Measurements from ENCODE around the gene MTF1.
"Not testable (repeated sequence)": the region's sequence is repeated elsewhere in the genome, so short reads cannot be mapped to it uniquely, and the experiment has no call there.

Gene MTF1

DNA sequence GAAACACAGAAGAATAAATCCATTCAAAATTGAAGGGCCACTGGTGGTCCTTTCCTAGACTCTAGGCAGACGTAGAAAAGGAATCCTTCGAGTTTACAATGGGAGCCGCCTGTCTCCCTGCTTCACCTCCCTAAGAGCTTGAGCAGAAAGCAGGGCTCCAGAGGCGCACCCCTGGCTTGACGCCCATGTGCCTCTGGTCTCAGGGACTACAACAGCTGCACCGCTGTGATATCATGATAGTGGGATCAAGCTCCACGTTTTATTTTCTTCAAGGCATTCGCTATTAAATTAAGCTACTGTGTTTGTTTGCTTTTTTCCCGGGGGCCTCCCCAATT, 52.2 kb downstream of the MTF1 start:
- DNase-seq (ENCODE audit: low read depth) = no peak
- H3K4me3 ChIP-seq (ENCODE audit: low read depth, low read length) = peak overlapping the region; percentile 93

DNA sequence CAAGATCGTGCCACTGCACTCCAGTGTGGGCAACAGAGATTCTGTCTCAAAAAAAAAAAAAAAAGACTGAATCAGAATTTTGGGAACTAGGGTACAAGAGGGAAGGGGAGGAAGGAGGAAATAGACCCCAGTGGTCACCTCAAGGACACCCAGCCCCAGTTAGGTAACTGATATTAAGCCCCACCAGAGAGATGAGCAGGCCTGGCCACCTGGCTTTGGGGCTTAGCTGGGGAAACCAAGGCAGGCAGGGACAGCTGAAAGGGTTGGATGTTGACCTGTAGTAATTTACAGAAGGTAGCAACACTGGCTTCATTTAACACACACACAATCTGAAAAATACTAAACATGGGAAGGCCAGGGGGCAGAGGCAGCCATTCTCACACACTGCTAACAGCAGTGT, 57.0 kb downstream of the MTF1 start:
- H3K4me3 ChIP-seq (ENCODE audit: low read depth, low read length) = no peak overlapping the region
- no peak for DNase-seq (ENCODE audit: low read depth)

GRCh38 chr1:37797750-37798345, 61.5 kb downstream of the MTF1 start:
- no peak for DNase-seq (ENCODE audit: low read depth)

DNA sequence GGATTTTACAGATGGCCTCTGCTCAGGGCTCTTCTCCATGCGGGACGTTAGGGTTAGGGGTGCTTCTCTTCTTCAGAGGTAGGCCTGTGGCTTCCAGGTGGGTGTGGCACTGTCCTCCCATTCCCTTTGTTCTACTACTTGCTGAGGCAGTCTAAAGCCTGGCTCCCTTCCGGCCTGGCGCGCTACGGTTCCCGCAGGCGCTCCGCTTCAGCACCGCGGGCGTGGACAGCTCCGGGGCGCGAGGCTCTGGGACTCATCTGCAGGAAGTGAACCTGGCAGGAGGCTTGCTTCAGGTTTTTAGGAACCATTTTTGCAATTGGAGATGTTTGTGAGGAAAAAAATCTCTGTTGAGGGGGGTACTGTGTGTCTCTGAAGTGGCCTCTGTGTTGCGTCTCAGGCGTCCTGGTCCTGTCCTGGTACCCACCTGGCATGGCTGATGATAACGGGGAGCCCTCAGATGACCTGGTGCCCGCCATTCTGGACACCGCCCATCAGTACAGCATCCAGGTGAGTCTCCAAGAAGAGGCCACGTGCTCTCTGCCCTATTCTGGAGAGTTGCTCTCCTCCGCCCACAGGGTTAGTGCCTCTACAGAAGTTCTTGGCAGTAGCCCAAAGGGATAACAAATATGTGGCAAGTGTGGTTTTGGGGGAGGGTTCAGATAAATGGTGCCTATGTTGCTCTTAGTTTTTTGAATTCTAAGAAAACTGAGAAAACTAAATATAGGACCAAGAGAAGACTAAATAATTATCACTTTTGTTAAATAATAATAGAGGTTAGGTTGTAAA, 63.9 kb downstream of the MTF1 start:
- no peak overlapping the region for H3K4me3 ChIP-seq (ENCODE audit: low read depth, low read length)
- no peak for DNase-seq (ENCODE audit: low read depth)

More at GRCh38 chr1:37797750-37798345, 61.5 kb downstream of the MTF1 start:
- no peak overlapping the region for H3K4me3 ChIP-seq (ENCODE audit: low read depth, low read length)

DNA sequence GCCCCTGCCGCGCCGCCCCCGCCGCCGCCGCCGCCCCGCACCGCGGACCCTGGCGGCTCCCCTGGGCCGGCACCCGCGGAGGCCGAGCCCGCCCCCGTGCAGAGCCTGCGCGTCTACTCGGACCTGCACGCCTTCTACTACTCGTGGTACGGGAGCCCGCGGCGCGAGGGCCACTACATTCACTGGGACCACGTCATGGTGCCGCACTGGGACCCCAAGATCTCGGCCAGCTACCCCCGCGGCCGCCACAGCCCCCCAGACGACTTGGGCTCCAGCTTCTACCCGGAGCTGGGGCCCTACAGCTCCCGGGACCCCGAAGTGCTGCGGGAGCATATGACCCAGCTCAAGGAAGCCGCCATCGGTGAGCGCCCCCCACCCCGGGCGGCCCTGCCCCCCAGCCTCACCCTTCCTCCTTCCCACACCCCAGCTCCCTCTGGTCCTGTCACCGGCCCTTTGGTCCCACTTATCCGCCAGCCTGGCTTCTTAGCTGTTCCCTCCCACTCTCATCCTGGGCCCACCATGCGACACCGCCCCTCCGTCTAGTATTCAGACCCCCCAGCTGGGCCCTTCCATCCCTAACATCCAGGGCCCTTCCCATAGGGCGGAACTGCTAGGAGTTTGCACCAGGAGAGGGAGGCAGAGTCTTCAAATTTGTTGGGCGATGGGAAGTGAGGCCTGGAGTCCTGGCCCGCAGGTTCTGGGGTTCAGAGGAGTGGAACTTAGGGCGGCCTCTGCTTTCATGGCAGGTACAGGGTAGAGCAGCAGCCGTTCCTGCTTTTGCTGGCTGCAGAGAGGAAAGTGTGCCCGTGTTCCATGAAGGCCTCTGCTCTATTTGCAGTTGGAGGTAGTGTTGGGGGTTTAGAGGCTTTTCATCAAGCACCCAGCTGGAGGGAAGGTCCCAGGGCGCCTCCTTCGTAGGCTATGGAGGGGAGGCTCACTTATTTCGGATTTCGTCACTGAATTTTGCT, 64.7 kb downstream of the MTF1 start:
- H3K4me3 ChIP-seq (ENCODE audit: low read depth, low read length) = peak overlapping the region; percentile 52
- DNase-seq (ENCODE audit: low read depth) = no peak

- H3K4me3 ChIP-seq (ENCODE audit: low read depth, low read length) = peak within 1 kb of the TSS; percentile 52
- no peak for DNase-seq (ENCODE audit: low read depth)
These were observed 65.5 kb downstream of the MTF1 start, which contains the start of gene MANEAL for GRCh38 chr1:37793773-37794371. Gene MANEAL, plus strand, starts transcription at chr1:37793847. Its CDS starts 336 bp downstream, at chr1:37794183.

- no peak for DNase-seq (ENCODE audit: low read depth)
- no peak overlapping the region for H3K4me3 ChIP-seq (ENCODE audit: low read depth, low read length)
These were observed 66.3 kb downstream of the MTF1 start for GRCh38 chr1:37792943-37793686.

DNA sequence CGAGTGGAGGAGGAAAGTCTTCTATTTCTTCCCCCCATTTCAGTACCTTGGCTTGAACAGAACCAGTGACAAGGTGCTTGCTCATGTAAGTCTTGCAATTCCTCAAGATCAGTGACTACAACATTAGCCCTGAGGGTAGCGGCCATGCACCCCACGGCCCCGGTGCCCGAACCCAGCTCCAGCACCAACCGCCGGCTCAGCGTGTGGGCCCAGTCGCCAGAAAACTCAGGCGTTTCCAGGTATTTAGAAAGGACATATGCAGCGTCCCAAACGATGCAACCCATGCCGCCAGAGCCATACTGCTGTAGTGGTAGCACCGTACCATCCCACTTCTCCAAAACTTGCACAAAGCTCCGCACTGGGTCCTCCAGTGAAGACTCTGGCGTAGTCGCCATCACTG, 76.9 kb downstream of the MTF1 start:
- no peak overlapping the region for H3K4me3 ChIP-seq (ENCODE audit: low read depth, low read length)
- DNase-seq (ENCODE audit: low read depth) = no peak

- H3K4me3 ChIP-seq (ENCODE audit: low read depth, low read length) = no peak overlapping the region
- no peak for DNase-seq (ENCODE audit: low read depth)
These were observed 80.7 kb downstream of the MTF1 start for GRCh38 chr1:37778654-37779053.

- H3K4me3 ChIP-seq (ENCODE audit: low read depth, low read length) = no peak overlapping the region
- no peak for DNase-seq (ENCODE audit: low read depth)
These were observed 82.4 kb downstream of the MTF1 start for GRCh38 chr1:37776946-37777516.

DNA sequence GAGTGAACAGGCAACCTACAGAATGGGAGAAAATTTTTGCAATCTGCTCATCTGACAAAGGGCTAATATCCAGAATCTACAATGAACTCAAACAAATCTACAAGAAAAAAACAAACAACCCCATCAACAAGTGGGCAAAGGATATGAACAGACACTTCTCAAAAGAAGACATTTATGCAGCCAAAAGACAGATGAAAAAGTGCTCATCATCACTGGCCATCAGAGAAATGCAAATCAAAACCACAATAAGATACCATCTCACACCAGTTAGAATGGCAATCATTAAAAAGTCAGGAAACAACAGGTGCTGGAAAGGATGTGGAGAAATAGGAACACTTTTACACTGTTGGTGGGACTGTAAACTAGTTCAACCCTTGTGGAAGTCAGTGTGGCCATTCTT, 88.0 kb downstream of the MTF1 start:
- not testable (repeated sequence) for H3K4me3 ChIP-seq (ENCODE audit: low read depth, low read length)

DNA sequence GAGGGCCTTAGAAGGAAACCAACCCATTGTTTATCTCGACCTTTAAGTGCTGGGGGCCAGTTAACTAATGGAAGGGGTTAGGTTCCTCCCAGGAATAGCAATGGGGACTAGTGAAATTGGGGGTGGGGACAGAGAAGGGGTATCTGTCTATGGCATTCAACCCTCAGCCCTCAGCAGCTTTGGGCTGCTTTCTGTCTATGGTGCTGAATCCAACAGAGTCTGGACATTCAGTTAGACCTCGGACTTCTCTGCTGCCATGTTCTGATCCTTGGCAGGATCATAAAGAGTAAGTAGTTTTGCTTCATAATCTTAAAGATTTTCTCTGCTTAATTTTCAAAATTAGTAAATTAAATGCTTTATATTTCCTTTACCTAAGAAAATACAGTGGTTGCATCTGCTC, 91.9 kb downstream of the MTF1 start:
- DNase-seq (ENCODE audit: low read depth) = no peak
- no peak overlapping the region for H3K4me3 ChIP-seq (ENCODE audit: low read depth, low read length)

More for the DNA sequence above, 88.0 kb downstream of the MTF1 start:
- DNase-seq (ENCODE audit: low read depth) = not testable (repeated sequence)

- H3K4me3 ChIP-seq (ENCODE audit: low read depth, low read length) = no peak overlapping the region
- no peak for DNase-seq (ENCODE audit: low read depth)
These were observed 93.3 kb downstream of the MTF1 start for GRCh38 chr1:37765916-37766664.

DNA sequence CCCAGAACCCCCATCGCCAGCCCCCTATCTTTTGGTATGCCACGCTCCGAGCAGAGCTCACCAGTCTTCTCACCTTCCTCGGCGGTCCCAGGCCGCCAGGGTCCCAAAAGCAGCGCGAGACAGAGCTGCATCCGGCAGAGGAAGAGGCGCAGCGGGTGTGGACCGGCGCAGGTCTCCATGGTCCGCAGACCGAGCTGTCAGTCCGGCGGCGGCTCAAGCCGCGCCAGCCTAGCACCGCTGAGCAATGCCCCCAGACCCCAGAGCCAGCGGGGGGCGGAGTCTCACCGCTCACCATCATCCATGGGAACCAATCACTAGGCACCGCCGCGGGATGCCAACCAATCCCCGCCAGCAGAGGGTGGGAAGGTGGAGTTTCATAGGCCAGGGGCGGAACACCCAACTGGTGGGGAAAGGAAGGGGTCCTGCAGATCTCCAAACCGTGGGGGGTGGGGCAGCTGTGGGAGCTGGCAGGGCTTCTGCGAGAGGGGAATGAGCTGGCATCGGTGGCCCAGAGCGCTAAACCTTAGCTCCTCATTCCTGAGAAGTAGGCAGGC, 94.4 kb downstream of the MTF1 start, which contains the start of gene EPHA10:
Gene EPHA10 (minus strand): TSS at position 233 of the 554 bp plus-strand sequence. CDS start 54 bp downstream, at position 179.
- no peak for DNase-seq (ENCODE audit: low read depth)
- no peak within 1 kb of the TSS for H3K4me3 ChIP-seq (ENCODE audit: low read depth, low read length)

- no peak for DNase-seq (ENCODE audit: low read depth)
- H3K4me3 ChIP-seq (ENCODE audit: low read depth, low read length) = no peak overlapping the region
These were observed 95.0 kb downstream of the MTF1 start for GRCh38 chr1:37764414-37764825.

- no peak overlapping the region for H3K4me3 ChIP-seq (ENCODE audit: low read depth, low read length)
- DNase-seq (ENCODE audit: low read depth) = no peak
These were observed 95.5 kb downstream of the MTF1 start for GRCh38 chr1:37763791-37764413.

GRCh38 chr1:37762516-37762915, 96.9 kb downstream of the MTF1 start:
- H3K4me3 ChIP-seq (ENCODE audit: low read depth, low read length) = no peak overlapping the region
- DNase-seq (ENCODE audit: low read depth) = no peak

Measured in skeletal muscle cell (primary cell).